GM19438 (cell line): Measurements from ENCODE around the gene LRMDA.

Experiments used
- ATAC-seq: cut with Tn5 transposase; IDR thresholded peaks from one replicate; pipeline ENCODE4 v1.9.1; 2021; ENCODE audit warnings: low read depth; ENCODE audit not compliant: unreplicated experiment

LRMDA gene

GRCh38 chr10:75470901-75471300 is 39.5 kb downstream of the LRMDA start:
- no peak for ATAC-seq

DNA sequence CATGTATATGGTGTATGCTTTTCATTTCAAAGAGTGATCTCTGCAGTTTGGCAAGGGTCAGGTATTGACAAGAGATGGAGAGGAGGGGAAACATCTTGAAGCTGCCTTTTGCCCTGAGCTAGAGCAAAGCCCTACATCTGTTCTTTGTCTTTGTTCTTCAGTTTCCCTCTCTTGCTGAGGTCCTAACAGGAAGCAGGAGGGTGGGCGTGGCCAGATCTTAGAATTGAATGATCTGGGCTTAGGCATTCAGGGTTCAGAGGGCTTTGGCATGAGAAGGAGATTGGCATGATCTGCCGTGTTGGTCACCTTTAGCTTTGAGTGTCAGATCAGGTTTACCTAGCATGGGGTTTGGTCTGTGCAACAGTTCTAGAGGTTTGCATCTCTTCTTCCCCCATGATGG is 41.3 kb downstream of the LRMDA start:
- ATAC-seq: no peak

- ATAC-seq: no peak
Observed at GRCh38 chr10:75474106-75474505, 42.7 kb downstream of the LRMDA start.

GRCh38 chr10:75475460-75476182 is 44.2 kb downstream of the LRMDA start:
- ATAC-seq: no peak

DNA sequence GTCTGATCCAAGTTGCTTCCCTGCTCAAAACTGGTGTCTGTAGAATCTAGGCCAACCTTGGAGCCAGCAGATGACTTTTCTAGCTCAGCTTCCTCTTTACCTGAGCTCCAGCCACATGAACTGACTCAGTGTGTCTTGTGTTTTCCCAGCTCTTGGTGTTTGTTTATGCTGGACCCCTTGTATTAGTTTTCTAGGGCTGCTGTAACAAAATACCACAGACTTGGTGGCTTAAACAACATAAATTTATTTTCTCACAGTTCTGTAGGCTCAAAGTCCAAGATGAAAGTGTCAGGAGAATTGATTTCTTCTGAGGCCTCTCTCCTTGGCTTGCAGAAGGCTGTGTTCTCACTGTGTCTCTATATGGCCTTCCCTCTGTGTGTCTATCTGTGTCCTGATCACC is 45.1 kb downstream of the LRMDA start:
- no peak for ATAC-seq

- no peak for ATAC-seq
Observed at GRCh38 chr10:75476985-75477384, 45.6 kb downstream of the LRMDA start.

DNA sequence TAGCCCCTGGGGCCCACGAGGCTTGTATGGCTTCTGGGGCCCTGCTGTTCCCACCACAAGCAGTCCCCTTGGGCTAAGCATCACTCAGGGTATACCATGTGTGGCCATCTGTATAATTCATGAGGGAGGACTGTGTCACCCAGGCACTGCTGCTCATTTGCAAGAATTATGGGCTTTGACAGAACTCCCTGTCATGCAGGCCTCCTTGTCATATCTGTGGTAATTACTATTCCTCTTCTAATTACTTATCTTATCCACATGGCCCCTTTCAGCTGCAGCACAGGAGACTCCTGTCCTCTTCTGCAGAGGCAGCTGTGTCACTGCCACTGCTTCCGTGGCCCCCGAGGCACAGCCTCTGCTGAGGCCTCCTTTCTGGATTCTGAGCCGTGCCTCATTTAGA is 46.3 kb downstream of the LRMDA start:
- ATAC-seq: no peak

DNA sequence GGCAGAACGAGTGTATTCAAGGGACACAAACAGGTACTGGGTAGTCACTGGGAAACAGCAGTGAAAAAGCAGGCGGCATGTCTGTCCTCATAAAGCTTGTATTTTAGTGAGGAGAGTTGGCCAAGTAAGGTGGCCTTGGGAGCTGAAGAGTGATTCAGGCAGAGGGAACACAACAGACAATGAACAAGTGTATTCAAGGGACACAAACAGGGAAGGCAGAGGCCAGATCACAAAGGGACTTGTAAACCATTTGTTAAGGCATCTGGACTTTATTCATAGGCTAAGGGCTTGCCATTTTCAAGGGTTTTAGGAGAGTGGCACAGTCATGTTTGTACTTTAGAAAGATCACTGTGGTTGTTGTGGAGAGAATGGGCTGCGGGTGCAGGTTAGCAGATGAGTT is 49.0 kb downstream of the LRMDA start:
- no peak for ATAC-seq

- no peak for ATAC-seq
Observed at GRCh38 chr10:75483188-75483587, 51.8 kb downstream of the LRMDA start.

- no peak for ATAC-seq
Observed at GRCh38 chr10:75484717-75485116, 53.3 kb downstream of the LRMDA start.

GRCh38 chr10:75486591-75486990 is 55.2 kb downstream of the LRMDA start:
- no peak for ATAC-seq

DNA sequence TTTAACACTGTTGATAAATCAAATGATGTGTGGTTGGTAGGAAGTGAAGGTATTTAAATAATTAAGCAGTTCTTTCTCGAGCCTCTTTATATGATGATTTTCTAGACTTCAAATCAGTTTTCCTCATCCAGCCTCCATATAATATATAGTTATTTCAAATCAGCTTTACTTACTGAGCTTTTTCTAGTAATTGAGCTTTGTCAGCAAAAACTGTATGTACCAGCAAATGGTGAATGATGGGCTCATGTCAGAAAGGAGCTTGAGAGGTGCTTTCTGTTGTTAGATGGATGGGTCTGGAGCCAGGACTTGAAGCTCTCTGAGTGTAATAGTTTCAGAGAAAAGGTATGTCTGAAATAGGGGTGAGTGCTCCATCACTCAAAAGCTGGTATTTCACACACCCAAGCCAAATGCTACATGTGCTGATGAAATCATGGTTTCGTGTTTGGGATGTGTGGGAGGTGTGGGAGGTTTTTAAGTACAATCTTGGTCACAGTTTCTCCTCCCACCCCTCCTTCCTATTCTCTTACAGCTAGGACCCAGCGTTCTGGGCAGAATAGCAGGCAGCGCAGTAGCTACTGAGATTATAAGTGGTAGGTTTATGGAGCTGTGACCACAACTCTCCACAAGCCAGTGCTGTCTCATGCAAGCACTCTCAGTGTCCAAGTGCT is 55.8 kb downstream of the LRMDA start:
- ATAC-seq: no peak

DNA sequence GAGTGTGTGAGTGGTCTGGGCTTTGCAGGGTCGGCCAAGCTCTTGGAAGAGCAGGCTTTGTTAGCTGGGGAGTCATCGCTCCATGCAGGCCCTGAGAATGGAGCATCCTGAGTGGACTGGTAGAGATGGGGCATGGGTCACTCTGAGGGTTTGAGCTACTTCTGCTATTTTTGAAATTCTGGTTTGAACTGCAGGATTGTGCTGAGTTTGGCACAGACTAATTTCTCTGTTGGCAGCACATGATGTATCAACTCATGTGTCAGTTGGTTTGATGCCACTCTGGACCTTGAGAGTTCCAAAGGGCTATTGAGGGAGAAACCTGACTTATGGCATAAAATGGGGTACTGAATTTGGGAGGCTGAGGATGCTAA is 56.3 kb downstream of the LRMDA start:
- no peak for ATAC-seq

DNA sequence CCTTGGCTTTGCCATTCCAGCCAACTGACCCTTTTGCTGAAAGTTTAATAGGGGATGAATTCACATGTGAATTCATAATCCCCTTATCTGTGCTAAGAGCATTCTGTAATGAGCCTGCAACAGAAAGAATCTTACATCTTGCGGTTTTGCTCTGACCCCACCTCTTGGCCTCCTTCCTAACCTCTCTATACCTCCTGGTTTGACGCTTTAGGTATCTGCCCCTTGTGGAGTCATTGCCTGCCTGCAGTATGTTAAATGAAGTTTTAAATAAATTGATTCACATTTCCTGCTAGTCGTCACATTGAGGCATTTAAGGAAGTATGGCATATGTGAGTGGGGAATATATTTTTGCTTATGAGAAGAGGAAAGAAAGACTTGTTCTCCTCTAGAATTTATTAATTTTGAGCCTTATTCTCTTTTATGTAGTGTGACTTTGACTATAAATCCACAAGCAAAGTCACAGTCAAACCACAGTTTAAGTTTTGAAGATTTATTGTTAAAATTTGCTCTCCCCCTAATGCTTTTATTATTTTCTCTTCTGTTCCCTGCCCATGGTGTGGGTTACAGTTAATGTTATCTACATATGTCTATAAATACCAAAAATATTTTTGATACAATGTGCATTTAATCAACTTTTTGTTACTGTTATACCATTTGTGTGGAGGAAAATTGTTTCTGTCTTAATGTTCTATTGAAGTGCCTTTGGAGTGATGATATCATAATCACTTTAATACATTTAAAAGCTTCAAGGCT is 60.9 kb downstream of the LRMDA start:
- no peak for ATAC-seq

- no peak for ATAC-seq
Observed at GRCh38 chr10:75493464-75493863, 62.0 kb downstream of the LRMDA start.

GRCh38 chr10:75495434-75496190 is 64.2 kb downstream of the LRMDA start:
- no peak for ATAC-seq

DNA sequence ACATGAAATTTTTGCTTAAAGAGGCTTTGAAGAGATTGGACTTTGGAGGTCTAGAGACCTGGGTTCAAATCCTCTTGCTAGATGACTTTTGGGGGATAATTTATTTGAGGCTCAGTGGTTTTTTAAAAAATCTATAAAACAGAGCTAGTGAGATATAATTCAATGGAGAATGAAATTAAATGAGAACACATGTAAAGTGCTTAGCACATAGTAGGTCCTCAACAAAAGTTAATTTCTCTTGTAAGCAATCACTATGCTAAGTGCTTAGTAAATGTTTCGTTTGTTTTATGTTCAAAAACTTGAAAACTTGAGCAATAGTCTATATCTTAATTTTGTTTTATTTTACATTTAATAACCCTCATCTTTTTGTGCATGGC is 64.8 kb downstream of the LRMDA start:
- no peak for ATAC-seq

DNA sequence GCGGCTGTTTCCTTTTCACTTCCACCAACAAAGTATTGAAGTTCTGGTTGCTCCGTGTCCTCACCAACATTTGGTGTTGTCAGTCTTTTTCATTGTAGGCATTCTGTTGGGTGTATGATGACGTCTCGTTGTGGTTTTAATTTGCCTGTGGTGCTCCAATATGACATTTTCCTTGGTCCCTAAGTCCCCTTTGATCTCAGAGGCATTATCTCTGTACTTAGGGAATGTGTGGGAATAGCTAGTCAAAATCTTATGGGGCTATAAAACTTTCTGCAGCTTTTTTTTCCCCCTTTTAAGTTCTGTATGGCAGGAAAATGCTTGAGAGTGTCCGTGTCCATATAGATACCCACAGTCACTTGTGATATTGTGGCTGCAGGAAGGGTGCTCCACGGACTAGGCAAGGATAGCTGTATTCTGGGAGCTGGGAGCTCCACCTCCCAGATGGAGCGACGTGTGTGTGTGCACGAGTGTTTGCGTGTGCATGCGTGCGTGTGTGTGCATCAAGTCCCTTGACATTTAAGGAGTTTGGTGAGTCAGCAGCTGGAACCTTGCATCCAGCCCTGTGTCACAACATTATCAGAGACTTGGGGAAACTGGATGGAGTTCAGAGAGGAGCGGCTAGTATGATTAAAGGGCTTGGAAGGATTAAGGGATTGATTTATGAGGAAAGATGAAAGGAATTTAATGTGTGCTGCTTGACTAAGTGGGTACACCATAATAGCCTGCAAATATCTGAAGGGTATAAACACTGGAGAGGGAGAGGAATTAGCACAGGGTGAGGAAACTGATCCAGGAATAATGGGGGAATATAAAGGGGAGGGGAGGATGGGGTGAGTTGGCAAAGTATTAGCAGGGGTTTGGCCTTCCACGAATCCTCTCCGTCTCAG is 66.8 kb downstream of the LRMDA start:
- ATAC-seq: no peak

DNA sequence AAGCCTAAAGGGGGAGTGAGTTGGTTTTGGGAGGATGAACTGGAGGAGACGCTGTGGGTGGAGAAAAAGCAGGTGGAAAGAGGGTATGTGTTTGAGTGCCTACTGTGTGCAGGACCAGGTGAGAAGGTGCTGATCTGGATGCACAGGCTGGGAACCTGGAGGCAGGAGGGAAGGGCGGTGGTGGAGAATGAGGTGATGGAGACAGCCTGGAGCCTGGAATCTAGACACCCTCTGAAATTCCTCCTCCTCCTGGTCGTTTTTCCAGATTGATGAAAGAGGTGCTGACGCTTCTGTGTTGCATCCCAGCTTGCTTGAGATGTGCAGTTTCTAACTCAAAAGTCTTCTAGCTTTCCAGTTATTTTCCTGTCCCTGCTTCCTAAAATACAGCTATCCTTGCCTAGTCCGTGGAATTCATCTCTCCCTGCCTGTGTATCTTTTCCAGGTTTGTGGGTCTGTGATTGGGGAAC is 67.5 kb downstream of the LRMDA start:
- ATAC-seq: no peak

DNA sequence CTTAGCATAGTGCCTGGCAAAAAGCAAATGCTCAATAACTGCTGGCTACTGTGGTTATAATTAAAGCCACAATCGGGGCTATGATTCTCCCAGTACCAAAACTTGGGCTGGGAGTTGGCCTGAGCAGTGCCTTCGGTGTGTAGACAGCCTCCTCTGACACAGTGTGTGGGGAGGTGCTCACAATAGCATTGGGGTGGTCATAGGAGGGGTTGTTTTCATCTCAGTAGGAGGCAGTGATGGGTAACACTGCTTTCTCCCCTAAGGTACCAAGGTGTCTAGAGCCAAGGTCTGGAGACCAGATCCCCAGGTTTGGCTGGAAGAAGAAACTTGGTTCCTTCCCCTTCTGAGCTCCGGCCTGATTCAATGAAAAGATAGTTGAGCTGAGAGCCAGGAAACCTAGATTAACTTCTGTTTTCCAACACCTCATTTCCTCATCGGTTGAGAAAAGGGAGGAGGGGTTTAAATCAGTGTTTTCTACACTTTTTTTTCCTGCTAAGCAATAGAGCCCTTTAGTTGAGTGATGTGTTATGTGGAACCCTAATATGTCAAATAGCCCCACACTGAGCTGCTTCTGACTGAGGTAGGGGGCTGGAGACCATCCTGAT is 68.2 kb downstream of the LRMDA start:
- no peak for ATAC-seq
